Non-pigmented ciliary epithelial cell (primary cell): ENCODE results near the gene TMBIM4.

Experiments used
- DNase-seq: peaks from one replicate; pipeline ENCODE4 v3.0.0-alpha.2; 2010; ENCODE audit warnings: low read depth

TMBIM4 gene

GRCh38 chr12:66090157-66090556 lies 79.6 kb downstream of the TMBIM4 start:
- DNase-seq = no peak

- DNase-seq = no peak
Measured at GRCh38 chr12:66087365-66087943, 82.3 kb downstream of the TMBIM4 start.

- DNase-seq = no peak
Measured at GRCh38 chr12:66085998-66086397, 83.8 kb downstream of the TMBIM4 start.
